Nephron (organoid): ENCODE results near the gene DR1.
A peak's percentile ranks its signal among the peaks of the same experiment; 100 is the strongest.

Experiments used
- H3K27ac Mint-ChIP-seq, 3 experiments: 2 replicates each; pipeline ENCODE4 v1.8.0; 2020; ENCODE audit warnings: mixed read lengths in 3 of 3, mild to moderate bottlenecking in 2 of 3, moderate library complexity in 1 of 3
- H3K27me3 Mint-ChIP-seq: 2 replicates; pipeline ENCODE4 v1.8.0; 2021; ENCODE audit warnings: low read depth, mild to moderate bottlenecking, moderate library complexity, mixed read lengths
- H3K36me3 Mint-ChIP-seq: 2 replicates; pipeline ENCODE4 v1.8.0; 2020; ENCODE audit warnings: low read depth, mixed read lengths
- H3K4me1 Mint-ChIP-seq: 2 replicates; pipeline ENCODE4 v1.8.0; 2020; ENCODE audit warnings: mixed read lengths
- H3K4me3 Mint-ChIP-seq, 3 experiments: 2 replicates each; pipeline ENCODE4 v1.8.0; 2020; ENCODE audit warnings: mild to moderate bottlenecking in 3 of 3, mixed read lengths in 3 of 3, moderate library complexity in 2 of 3
- H3K9me3 Mint-ChIP-seq: 2 replicates; pipeline ENCODE4 v1.8.0; 2020; ENCODE audit warnings: mixed read lengths
- TF ChIP-seq, protein P1 (sequence below), 3 experiments: fragments of 200-600 bp; sonication (generic); IDR thresholded peaks; one replicate each; pipeline ENCODE4 v1.5.0; 2021; ENCODE audit warnings: antibody characterized with exemption in 3 of 3; ENCODE audit not compliant: unreplicated experiment in 3 of 3

Gene DR1

DNA sequence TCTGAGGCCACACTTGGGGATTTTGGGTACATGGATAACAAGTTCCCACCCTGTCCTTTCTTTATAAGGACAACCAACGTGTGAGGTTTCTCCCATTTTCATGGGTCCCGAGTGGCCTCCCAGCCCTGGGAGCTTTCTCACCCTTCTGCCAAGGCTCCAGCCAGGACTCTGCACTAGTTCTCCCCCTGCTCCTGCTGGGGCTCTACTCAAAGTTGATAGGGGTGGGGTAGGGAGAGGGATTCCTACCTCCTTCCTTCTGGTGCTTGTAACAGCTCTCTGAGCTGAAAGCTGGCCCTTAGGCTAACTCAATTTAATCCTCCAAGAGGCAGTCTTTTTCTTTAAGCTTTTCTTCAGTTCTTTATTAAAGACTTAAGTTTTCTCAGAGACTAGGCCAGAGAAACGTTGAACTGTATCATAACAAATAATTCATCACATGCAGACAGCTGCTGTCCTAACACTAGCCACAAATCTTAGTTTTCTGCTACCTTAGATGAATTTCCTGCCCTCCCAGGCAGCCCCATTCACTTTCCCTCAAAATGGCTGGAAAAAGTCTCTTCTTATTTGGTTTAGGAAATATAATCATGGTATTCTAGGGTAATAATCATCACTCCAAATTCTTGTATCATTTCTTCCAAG is 22.4 kb upstream of the DR1 start:
- TF ChIP-seq, protein P1, sequence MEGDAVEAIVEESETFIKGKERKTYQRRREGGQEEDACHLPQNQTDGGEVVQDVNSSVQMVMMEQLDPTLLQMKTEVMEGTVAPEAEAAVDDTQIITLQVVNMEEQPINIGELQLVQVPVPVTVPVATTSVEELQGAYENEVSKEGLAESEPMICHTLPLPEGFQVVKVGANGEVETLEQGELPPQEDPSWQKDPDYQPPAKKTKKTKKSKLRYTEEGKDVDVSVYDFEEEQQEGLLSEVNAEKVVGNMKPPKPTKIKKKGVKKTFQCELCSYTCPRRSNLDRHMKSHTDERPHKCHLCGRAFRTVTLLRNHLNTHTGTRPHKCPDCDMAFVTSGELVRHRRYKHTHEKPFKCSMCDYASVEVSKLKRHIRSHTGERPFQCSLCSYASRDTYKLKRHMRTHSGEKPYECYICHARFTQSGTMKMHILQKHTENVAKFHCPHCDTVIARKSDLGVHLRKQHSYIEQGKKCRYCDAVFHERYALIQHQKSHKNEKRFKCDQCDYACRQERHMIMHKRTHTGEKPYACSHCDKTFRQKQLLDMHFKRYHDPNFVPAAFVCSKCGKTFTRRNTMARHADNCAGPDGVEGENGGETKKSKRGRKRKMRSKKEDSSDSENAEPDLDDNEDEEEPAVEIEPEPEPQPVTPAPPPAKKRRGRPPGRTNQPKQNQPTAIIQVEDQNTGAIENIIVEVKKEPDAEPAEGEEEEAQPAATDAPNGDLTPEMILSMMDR (IDR thresholded peaks at IDR 0.05; ENCODE audit: unreplicated experiment in 3 of 3) = no peak
- Mint-ChIP-seq H3K36me3 (peaks cover 3% of the 10 kb centered on the region), H3K9me3 (no peaks in the 10 kb centered on the region), H3K27me3 (no peaks in the 10 kb centered on the region), H3K4me1 (no peaks in the 10 kb centered on the region), H3K4me3 (no peak overlapping the region), H3K27ac (no peak overlapping the region)

DNA sequence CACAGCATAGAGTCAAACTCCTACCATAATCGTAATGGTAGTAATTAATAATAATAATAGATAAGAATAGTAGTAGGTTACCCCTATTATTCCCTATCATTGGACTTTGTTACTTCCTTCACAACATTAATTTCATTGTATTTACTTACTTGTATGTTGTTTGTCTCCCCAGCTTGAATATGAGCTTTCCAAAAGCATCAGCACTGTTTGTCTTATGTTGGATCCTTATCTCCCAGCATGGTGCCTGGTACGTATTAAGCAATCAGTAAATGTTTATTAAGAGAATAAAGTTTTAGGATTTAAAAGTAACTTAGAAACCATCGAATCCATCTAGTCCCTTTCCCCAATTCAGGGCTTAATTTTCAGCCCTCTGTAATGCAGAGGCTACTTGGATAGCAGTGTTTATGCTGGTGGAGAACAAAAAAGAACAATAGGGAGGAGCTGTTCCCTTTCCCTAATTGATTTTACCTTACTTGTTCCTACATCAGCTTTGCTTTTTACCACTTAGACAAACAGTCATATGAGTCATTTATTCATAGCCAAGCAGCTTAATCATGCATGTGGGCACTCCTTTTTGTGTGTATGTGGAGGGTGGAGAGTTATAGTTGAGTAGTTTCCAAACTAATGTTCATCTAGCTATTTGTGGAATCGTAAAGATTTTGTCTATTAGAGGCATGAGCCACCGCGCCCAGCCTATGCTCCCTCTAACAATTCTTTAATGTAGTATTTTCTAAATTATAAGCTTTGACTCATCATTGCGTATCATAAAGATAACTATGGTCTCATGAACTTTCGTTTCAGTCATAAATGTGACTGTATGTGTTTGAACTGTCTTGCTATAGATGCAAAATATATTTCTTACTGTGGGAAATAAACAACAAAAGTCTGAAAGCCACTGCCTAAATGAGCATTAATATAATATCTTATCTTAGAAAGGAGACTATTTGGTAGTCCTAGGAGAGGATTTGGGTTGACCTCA is 20.9 kb upstream of the DR1 start:
- TF ChIP-seq, protein P1 (IDR thresholded peaks at IDR 0.05; ENCODE audit: unreplicated experiment in 3 of 3) = no peak
- Mint-ChIP-seq H3K9me3 (no peaks in the 10 kb centered on the region), H3K4me1 (peaks cover 4% of the 10 kb centered on the region), H3K4me3 (no peak overlapping the region), H3K27me3 (no peaks in the 10 kb centered on the region), H3K27ac (peak overlapping the region in 1 of 3 experiments; percentile 2), H3K36me3 (no peaks in the 10 kb centered on the region)

DNA sequence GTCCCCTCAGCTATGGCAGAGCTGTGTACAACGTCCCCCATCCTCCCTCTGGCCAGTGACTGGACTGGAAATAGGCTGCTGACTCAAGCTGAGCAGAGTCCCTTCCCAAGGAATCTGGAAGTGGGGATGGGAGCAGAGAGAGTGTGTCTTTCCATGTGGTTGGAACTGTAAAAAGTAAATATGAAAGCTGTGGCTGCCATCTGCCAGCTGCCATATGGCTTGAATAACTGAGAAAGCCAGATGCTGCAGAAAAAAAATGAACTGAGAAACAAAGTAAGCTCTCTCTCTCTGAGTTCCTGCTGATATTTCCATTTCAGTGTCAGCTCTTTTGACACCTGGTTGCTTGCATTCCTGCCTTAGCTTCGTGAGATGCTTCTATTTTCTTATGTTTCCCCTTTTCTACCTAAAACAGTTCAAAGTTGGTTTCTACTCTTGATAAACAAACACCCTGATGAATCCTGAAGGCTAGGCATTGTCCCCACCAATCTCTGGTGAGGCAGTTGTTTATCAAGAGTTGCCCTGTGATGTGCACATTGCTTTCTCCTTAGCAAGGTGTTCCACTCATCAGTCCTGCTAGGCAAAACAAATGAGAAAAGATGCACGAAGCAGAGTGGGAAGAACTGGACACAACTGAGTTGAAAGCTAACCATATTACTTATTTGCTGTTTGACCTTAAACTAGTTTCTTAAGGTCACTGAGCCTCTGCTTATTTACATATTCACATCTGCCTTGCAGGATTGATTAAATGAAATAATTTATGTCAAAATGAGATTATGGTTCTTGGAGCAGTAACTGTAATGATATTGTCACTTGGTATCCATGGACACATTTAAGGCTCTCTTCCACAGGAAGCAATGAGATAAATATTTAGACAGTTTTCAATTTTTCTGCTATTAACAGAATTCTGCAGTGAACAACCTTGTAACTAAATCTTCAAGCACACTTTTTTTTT is 16.6 kb upstream of the DR1 start:
- Mint-ChIP-seq H3K4me3 (no peak overlapping the region), H3K9me3 (no peaks in the 10 kb centered on the region), H3K27me3 (no peaks in the 10 kb centered on the region), H3K27ac (no peak overlapping the region), H3K36me3 (no peaks in the 10 kb centered on the region), H3K4me1 (peaks cover 4% of the 10 kb centered on the region)
- TF ChIP-seq, protein P1 (IDR thresholded peaks at IDR 0.05; ENCODE audit: unreplicated experiment in 3 of 3) = no peak

DNA sequence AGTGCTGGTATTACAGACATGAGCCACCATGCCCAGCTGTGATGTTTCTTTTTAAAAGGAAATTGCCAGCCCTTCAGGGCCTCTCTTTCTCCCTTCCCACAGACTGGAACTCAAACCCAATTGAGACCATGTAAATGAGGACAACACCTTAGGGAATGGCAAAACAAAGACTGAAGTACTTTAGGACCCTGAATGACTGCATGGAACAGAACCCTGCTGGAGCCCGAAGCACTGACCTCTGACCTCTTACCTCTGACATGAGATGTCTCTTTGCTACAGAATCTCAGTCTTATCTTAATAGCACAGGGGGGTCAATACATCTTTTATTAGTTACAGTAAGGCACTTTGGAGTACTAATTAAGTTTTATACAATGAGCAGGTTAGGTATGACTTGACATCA is 15.5 kb upstream of the DR1 start:
- Mint-ChIP-seq H3K27me3 (no peaks in the 10 kb centered on the region), H3K27ac (no peak overlapping the region), H3K4me1 (peaks cover 4% of the 10 kb centered on the region), H3K36me3 (no peaks in the 10 kb centered on the region), H3K9me3 (no peaks in the 10 kb centered on the region), H3K4me3 (no peak overlapping the region)
- TF ChIP-seq, protein P1 (IDR thresholded peaks at IDR 0.05; ENCODE audit: unreplicated experiment in 3 of 3) = no peak

DNA sequence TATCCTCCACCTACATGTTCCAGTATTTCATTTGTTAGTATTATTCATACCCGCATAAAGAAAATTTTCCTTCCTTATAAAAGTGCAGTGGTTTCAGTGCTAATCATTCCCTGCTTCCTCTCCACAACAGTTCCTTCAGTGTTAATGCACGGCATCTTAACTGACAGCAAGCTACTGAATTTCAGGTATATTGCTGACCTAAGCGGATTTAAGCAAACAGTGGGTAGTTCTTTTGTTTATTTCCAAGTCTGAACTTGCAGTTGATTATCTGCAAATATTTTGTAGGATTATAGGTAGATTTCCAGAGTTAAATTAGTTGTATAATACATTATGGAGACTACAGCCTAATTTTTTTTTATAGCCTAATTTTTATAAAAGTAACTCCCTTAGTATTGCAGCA is 15.1 kb upstream of the DR1 start:
- Mint-ChIP-seq H3K9me3 (no peaks in the 10 kb centered on the region), H3K4me1 (peaks cover 4% of the 10 kb centered on the region), H3K27me3 (no peaks in the 10 kb centered on the region), H3K27ac (no peak overlapping the region), H3K4me3 (no peak overlapping the region), H3K36me3 (no peaks in the 10 kb centered on the region)
- TF ChIP-seq, protein P1 (IDR thresholded peaks at IDR 0.05; ENCODE audit: unreplicated experiment in 3 of 3) = no peak
